Prostate gland (tissue), 2 donors: ENCODE results near the gene ZNRF2.

Source experiments
- POLR2A ChIP-seq: fragments of 450-650 bp; IDR thresholded peaks from one replicate; pipeline ENCODE4 v1.6.1; 2016; ENCODE audit warnings: antibody characterized with exemption, mild to moderate bottlenecking
- POLR2AphosphoS5 ChIP-seq: sonication (generic); formaldehyde crosslinking; IDR thresholded peaks from one replicate; pipeline ENCODE4 v1.6.1; 2017; ENCODE audit warnings: antibody characterized with exemption
- TF ChIP-seq, protein P1 (sequence below), 4 experiments: fragments of 200-600 bp in 2 of 4; fragments of 450-650 bp in 2 of 4; sonication (generic) in 2 of 4; IDR thresholded peaks; 1 replicate in 3 of 4; 2 replicates in 1 of 4; pipeline ENCODE4 v1.5.1; 2016 to 2019; ENCODE audit warnings: antibody characterized with exemption in 4 of 4, mild to moderate bottlenecking in 2 of 4, moderate library complexity in 2 of 4

DNA sequence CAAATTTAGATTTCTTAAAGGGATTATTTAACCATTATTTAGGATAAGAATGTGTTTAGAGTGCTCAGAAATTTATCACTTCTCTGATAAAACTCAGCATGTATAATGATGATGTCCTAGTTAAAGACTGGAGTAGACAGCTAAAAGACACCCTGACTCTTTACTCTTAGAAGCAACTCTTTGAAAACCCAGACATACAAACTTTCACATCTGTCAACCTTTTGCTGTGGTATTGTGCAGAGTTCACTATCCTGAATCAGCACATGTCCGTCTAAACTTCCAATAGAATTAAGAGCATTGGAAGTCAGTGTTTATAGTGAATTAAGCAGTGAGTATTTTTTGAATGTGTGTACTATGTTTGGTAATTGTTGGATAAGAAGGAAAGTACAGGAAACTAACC lies 24.9 kb downstream of the ZNRF2 start:
- TF ChIP-seq, protein P1, sequence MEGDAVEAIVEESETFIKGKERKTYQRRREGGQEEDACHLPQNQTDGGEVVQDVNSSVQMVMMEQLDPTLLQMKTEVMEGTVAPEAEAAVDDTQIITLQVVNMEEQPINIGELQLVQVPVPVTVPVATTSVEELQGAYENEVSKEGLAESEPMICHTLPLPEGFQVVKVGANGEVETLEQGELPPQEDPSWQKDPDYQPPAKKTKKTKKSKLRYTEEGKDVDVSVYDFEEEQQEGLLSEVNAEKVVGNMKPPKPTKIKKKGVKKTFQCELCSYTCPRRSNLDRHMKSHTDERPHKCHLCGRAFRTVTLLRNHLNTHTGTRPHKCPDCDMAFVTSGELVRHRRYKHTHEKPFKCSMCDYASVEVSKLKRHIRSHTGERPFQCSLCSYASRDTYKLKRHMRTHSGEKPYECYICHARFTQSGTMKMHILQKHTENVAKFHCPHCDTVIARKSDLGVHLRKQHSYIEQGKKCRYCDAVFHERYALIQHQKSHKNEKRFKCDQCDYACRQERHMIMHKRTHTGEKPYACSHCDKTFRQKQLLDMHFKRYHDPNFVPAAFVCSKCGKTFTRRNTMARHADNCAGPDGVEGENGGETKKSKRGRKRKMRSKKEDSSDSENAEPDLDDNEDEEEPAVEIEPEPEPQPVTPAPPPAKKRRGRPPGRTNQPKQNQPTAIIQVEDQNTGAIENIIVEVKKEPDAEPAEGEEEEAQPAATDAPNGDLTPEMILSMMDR (IDR thresholded peaks at IDR 0.05): no peak
- TF ChIP-seq POLR2AphosphoS5 (no peak), POLR2A (no peak)
